K562 (cell line): ENCODE data around the gene ANO3. TPM values are rescaled to one million over a fixed set of nuclear protein-coding genes. Genes with fewer than 3 reads are reported as not detected.
A peak's percentile ranks its signal among the peaks of the same experiment; 100 is the strongest.

ENCODE experiments used
- ATAC-seq: fragments of 200-7000 bp; cut with Tn5 transposase; 3 replicates; pipeline ENCODE4 v1.9.1; 2020; ENCODE audit warnings: moderate library complexity
- BruUV-seq: library from RNA; stranded (reverse); fragments of 400-500 nt; replicated peaks from 2 replicates; lab custom pipeline; 2021; lab: Mats Ljungman, UMichigan
- CTCF ChIA-PET: fragments of 300-600 bp; formaldehyde crosslinking; extraction: SDS; loops from one replicate; lab custom pipeline; 2021; ENCODE audit warnings: low intra/inter-chr PET ratio; lab: Yijun Ruan, JAX
- POLR2A ChIA-PET: fragments of 300-600, 350-650 bp; sonication (Branson Sonifier 250); formaldehyde crosslinking; extraction: SDS; loops from one replicate; lab custom pipeline; 2021; ENCODE audit warnings: antibody characterized with exemption, inconsistent platforms; lab: Yijun Ruan, JAX
- DNase-seq, 4 experiments: peaks; one replicate each; pipeline versions ENCODE4 v3.0.0 to v3.0.0-alpha.2; 2011 to 2018; ENCODE audit warnings: low spot score in 3 of 4, mixed read lengths in 3 of 4; ENCODE audit errors: extremely low read depth in 1 of 4
- FAIRE-seq: peaks from 2 replicates; lab custom pipeline; 2011; peaks lifted over from hg19 to GRCh38; lab: Jason Lieb, UNC
- H2AFZ ChIP-seq: 2 replicates; pipeline ENCODE4 v1.6.0; 2011; ENCODE audit warnings: low read depth, low read length, control low read depth, inconsistent platforms
- H3K27ac ChIP-seq: fragments of 200-600 bp; 3 replicates; pipeline ENCODE4 v1.8.0; 2011; ENCODE audit warnings: low read depth, mild to moderate bottlenecking, control low read depth, inconsistent platforms, low read length, moderate library complexity, mixed read lengths; ENCODE audit errors: extremely low read depth
- H3K27me3 ChIP-seq, 2 experiments: fragments of 300-600 bp in 1 of 2; 2 replicates in 1 of 2; 3 replicates in 1 of 2; pipeline versions ENCODE4 v1.6.0 to v1.8.0; 2011; ENCODE audit warnings: inconsistent platforms in 2 of 2, low read length in 2 of 2, mild to moderate bottlenecking in 1 of 2, mixed read lengths in 1 of 2, moderate library complexity in 1 of 2; ENCODE audit not compliant: control insufficient read depth in 2 of 2, insufficient read depth in 2 of 2
- H3K36me3 ChIP-seq: fragments of 300-600 bp; 3 replicates; pipeline ENCODE4 v1.8.0; 2011; ENCODE audit warnings: mild to moderate bottlenecking, low read length, inconsistent platforms; ENCODE audit not compliant: control insufficient read depth, insufficient read depth
- H3K4me1 ChIP-seq, 2 experiments: fragments of 200-600 bp in 1 of 2; replicated peaks in 1 of 2; 2 replicates in 1 of 2; 3 replicates in 1 of 2; pipeline versions ENCODE4 v1.5.1 to v1.8.0; 2011; ENCODE audit warnings: inconsistent platforms in 2 of 2, low read length in 2 of 2, mild to moderate bottlenecking in 1 of 2, mixed read lengths in 1 of 2, moderate library complexity in 1 of 2; ENCODE audit not compliant: control insufficient read depth in 2 of 2, insufficient read depth in 2 of 2
- H3K4me2 ChIP-seq: 2 replicates; pipeline ENCODE4 v1.6.1; 2011; ENCODE audit warnings: low read length, control low read depth, inconsistent platforms, mixed read lengths; ENCODE audit not compliant: insufficient read depth
- H3K4me3 ChIP-seq: fragments of 200-600 bp; sonication (generic), shearing (Covaris generic); 2 replicates; pipeline ENCODE4 v1.5.1; 2016; ENCODE audit warnings: control low read depth, inconsistent platforms
- H3K79me2 ChIP-seq: fragments of 200-600 bp; 3 replicates; pipeline ENCODE4 v1.8.0; 2011; ENCODE audit warnings: low read length, inconsistent platforms; ENCODE audit not compliant: control insufficient read depth, insufficient read depth
- H3K9ac ChIP-seq, 2 experiments: 2 replicates each; pipeline versions ENCODE4 v1.6.0 to v1.6.1; 2011; ENCODE audit warnings: low read depth in 2 of 2, low read length in 2 of 2, control low read depth in 1 of 2, inconsistent platforms in 1 of 2, mild to moderate bottlenecking in 1 of 2, mixed read lengths in 1 of 2; ENCODE audit not compliant: insufficient read depth in 1 of 2
- H3K9me1 ChIP-seq: one replicate; pipeline ENCODE4 v1.6.0; 2011; ENCODE audit warnings: inconsistent platforms, mild to moderate bottlenecking, low read length, moderate library complexity; ENCODE audit not compliant: control insufficient read depth, insufficient read depth
- H3K9me3 ChIP-seq: replicated peaks from 2 replicates; pipeline ENCODE4 v1.5.1; 2011; ENCODE audit warnings: low read depth, low read length, inconsistent platforms; ENCODE audit not compliant: control insufficient read depth, insufficient read depth
- H4K20me1 ChIP-seq: replicated peaks from 2 replicates; pipeline ENCODE4 v1.6.1; 2011; ENCODE audit warnings: low read length, inconsistent platforms, mixed read lengths; ENCODE audit not compliant: control insufficient read depth, insufficient read depth
- C11orf30 ChIP-seq: fragments of 450-650 bp; IDR thresholded peaks from 2 replicates; pipeline ENCODE4 v1.6.1; 2016; ENCODE audit warnings: low read depth, mild to moderate bottlenecking
- MAFF ChIP-seq: IDR thresholded peaks from 2 replicates; pipeline ENCODE4 v1.6.1; 2012; ENCODE audit warnings: low read length, improper control_type of control experiment
- MAFG ChIP-seq: fragments of 450-650 bp; conservative IDR thresholded peaks from 2 replicates; pipeline ENCODE4 v1.6.1; 2016; ENCODE audit warnings: missing genetic modification characterization, missing compliant biosample characterization
- MAFK ChIP-seq: IDR thresholded peaks from 2 replicates; pipeline ENCODE4 v1.6.1; 2011; ENCODE audit warnings: low read length, improper control_type of control experiment
- PHF21A ChIP-seq: fragments of 450-650 bp; IDR thresholded peaks from 2 replicates; pipeline ENCODE4 v1.6.1; 2017; ENCODE audit warnings: low read depth, borderline replicate concordance
- RFX1 ChIP-seq: fragments of 450-650 bp; IDR thresholded peaks from 2 replicates; pipeline ENCODE4 v1.6.1; 2016; ENCODE audit warnings: mild to moderate bottlenecking, moderate library complexity
- SMAD4 ChIP-seq: fragments of 250-450 bp; sonication (Bioruptor Pico); conservative IDR thresholded peaks from 2 replicates; pipeline ENCODE4 v1.8.0; 2021; ENCODE audit warnings: inconsistent platforms, mild to moderate bottlenecking, moderate library complexity
- ZNF316 ChIP-seq: fragments of 450-650 bp; IDR thresholded peaks from 2 replicates; pipeline ENCODE4 v1.6.1; 2016
- in situ Hi-C: fragments of 300-500 bp; cut with MboI; formaldehyde crosslinking; loops from 4 replicates; pipeline ENCODE4 v1.15.0; 2018; ENCODE audit warnings: inconsistent platforms, mixed read lengths
- intact Hi-C: fragments of 100-400 bp; cut with micrococcal nuclease; formaldehyde crosslinking; loops from 2 replicates; pipeline ENCODE4 v1.14.2; 2022
- polyA plus RNA-seq, 8 experiments: library from polyadenylated mRNA; depleted of rRNA in 4 of 8; stranded (reverse) in 5 of 8; unstranded in 3 of 8; fragments of >200 nt; fragmentation: Nextera tagmentation in 2 of 8; fragmentation: Illumina TruSeq in 1 of 8; extraction: Ambion mirVana in 2 of 8; extraction: Trizol in 1 of 8; gene quantifications; 2 replicates each; pipeline versions ENCODE4 v1.2.1 to v1.2.3, GENCODE V29; 2011 to 2014; ENCODE audit warnings: inconsistent platforms in 1 of 8, missing spikeins in 1 of 8
- total RNA-seq, 7 experiments: library from RNA; depleted of rRNA in 6 of 7; stranded (reverse); fragments of >200 nt in 6 of 7; fragmentation: Illumina TruSeq in 2 of 7; extraction: Trizol in 2 of 7; gene quantifications; 2 replicates each; pipeline versions ENCODE4 v1.2.1 to v1.2.3, GENCODE V29; 2011 to 2021; ENCODE audit warnings: low replicate concordance in 1 of 7

The ANO3 gene
- total and polyA plus RNA-seq, 9 of the 15 experiments (the other 6 are each of a cell fraction or from before 2014, with no cell fraction given), result 0.01 to 0.13 (median 0.04) TPM; not detected in 1

- TF ChIP-seq PHF21A, result no peak
- TF ChIP-seq, all 486 proteins: peak for 0
Measured at GRCh38 chr11:26457636-26458035, 125.7 kb downstream of the ANO3 start (continued).

DNA sequence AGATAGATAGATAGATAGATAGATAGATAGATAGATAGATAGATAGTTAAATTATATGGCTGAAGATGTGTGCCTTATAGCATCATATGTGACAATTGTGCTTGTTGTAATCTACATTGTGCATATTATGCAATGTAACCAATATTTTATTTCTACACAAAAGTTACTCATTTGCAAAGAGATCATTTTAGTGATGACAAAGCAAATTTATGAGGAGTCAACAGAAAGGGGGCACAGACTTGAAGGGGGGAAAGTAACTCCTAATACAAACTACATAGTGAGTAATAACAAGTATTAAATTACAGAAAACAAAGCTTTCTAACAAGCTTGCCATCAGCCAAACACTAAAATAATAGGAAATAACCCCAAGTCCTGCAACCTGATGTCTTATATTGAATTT is 133.3 kb downstream of the ANO3 start:
- DNase-seq (no peak), FAIRE-seq (no peak), ATAC-seq (no peak)
- Histone ChIP-seq H3K4me2 (no peak overlapping the region), H3K79me2 (no peaks in the 10 kb centered on the region), H3K27me3 (no peaks in the 10 kb centered on the region), H4K20me1 (no peaks in the 10 kb centered on the region), H3K9me3 (peaks cover 2% of the 10 kb centered on the region; the same call in 1 of the 2 replicates), H3K9ac (no peak overlapping the region), H3K27ac (no peak overlapping the region), H3K4me1 (no peaks in the 10 kb centered on the region), H3K4me3 (no peak overlapping the region), H3K9me1 (no peaks in the 10 kb centered on the region), H3K36me3 (no peaks in the 10 kb centered on the region), H2AFZ (no peak overlapping the region)
- no TSS peak for BruUV-seq
- ChIA-PET POLR2A (no interaction called here), CTCF (no interaction called here)
- no peak for TF ChIP-seq RFX1
- peak; percentile 51; the same call in 1 of the 2 replicates for TF ChIP-seq MAFK
- 0 out of 2 replicates have a peak, but pooled peaks have one; percentile 12 for TF ChIP-seq C11orf30
- TF ChIP-seq MAFF, result peak; percentile 54
- TF ChIP-seq ZNF316, result peak; percentile 30; the same call in 1 of the 2 replicates
- TF ChIP-seq SMAD4, result no peak
- 0 out of 2 replicates have a peak, but pooled peaks have one; percentile 19 for TF ChIP-seq MAFG (tag)
- in situ Hi-C loops, result no loop called here
- intact Hi-C loops, result no loop called here
